Fibroblast of villous mesenchyme (primary cell): Measurements from ENCODE around the gene MTRF1L. TPM values are rescaled to one million over a fixed set of nuclear protein-coding genes. Genes with fewer than 3 reads are reported as not detected.

ENCODE experiments used
- DNase-seq: peaks from one replicate; pipeline ENCODE4 v3.0.0-alpha.2; 2010; ENCODE audit warnings: low read depth
- H3K4me3 ChIP-seq: 2 replicates; pipeline ENCODE4 v1.5.1; 2011; ENCODE audit warnings: low read depth, mild to moderate bottlenecking, low read length
- total RNA-seq: library from RNA; depleted of rRNA; stranded (reverse); fragments of >200 nt; gene quantifications from 2 replicates; pipeline ENCODE4 v1.2.3, GENCODE V29; 2012
- TF ChIP-seq, protein P1 (sequence below): IDR thresholded peaks from 2 replicates; pipeline ENCODE4 v1.5.1; 2012; ENCODE audit warnings: low read depth, mild to moderate bottlenecking, low read length; ENCODE audit not compliant: insufficient read depth

MTRF1L gene
- total RNA-seq, 1 donor = 28.9 TPM

DNA sequence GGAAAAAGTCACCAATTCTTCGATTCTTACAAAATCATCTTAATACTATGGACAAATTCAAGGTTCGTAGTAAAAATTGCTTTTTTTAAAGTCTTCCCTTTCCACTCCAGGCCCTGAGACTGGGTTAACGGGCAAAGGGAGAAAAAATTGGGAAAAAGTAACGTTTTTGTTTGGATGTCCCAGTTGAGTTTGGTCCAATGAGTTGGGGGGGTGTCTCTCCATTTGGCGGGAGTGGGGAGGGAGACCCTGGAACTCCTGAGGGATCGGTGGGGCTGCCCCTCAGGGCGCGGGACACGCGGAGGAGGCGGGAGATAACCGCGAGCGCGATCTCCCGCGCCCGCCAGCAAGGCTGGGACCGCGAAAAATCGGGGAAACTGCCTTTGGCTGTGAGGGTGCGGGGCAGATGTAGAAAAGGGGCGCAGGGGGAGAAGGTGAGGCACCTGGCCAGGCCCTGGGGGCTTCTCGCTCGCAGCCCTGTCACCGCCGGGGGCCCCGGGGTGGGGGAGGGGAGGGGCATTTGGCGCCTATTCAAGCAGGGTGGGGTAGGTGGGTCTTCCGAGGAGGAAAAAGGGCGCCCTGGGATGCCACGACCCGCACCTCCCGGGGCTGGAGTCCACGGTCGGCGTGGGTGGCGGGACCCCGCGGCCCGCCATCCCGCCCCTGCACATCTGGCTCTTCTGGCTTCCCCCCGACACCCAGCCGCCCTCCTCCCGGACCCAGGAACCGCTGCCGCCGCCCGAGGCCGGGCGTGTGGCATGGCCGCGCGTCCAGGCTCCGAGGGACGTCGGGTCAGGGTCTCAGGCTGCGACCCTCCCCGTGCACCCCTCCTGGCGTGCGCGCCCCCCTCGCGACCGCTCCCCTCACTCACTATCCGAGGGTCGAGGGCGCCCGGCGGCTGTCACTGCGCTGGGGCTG lies 20.3 kb downstream of the MTRF1L start:
- TF ChIP-seq, protein P1, sequence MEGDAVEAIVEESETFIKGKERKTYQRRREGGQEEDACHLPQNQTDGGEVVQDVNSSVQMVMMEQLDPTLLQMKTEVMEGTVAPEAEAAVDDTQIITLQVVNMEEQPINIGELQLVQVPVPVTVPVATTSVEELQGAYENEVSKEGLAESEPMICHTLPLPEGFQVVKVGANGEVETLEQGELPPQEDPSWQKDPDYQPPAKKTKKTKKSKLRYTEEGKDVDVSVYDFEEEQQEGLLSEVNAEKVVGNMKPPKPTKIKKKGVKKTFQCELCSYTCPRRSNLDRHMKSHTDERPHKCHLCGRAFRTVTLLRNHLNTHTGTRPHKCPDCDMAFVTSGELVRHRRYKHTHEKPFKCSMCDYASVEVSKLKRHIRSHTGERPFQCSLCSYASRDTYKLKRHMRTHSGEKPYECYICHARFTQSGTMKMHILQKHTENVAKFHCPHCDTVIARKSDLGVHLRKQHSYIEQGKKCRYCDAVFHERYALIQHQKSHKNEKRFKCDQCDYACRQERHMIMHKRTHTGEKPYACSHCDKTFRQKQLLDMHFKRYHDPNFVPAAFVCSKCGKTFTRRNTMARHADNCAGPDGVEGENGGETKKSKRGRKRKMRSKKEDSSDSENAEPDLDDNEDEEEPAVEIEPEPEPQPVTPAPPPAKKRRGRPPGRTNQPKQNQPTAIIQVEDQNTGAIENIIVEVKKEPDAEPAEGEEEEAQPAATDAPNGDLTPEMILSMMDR = no peak
- no peak for DNase-seq
- H3K4me3 ChIP-seq = peak overlapping the region; percentile 85

GRCh38 chr6:152981219-152981618 lies 21.3 kb downstream of the MTRF1L start:
- peak overlapping the region; percentile 85 for H3K4me3 ChIP-seq
- DNase-seq = no peak
- TF ChIP-seq, protein P1 = no peak

- no peak for DNase-seq
- TF ChIP-seq, protein P1 = no peak
- peak overlapping the region; percentile 85 for H3K4me3 ChIP-seq
These were observed 21.9 kb downstream of the MTRF1L start for GRCh38 chr6:152980656-152981055.

DNA sequence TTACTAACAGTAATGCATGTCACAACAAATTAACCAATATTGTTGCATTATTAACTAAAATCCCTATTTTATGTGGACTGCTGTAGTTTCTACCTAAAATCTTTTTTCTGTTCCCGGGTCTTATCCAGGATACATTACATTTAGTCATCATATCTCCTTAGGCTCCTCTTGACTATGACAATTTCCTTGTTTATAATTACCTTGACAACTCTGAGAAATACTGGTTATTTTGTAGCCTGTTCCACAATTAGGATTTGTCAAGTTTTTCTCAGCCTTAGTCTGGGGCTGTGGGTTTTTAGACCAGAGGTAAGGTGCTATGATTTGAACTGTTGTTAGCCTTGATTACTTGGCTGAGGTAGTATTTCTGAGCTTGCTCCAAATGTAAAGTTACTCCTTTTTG lies 23.4 kb downstream of the MTRF1L start:
- DNase-seq = no peak
- TF ChIP-seq, protein P1 = no peak
- no peak overlapping the region for H3K4me3 ChIP-seq

DNA sequence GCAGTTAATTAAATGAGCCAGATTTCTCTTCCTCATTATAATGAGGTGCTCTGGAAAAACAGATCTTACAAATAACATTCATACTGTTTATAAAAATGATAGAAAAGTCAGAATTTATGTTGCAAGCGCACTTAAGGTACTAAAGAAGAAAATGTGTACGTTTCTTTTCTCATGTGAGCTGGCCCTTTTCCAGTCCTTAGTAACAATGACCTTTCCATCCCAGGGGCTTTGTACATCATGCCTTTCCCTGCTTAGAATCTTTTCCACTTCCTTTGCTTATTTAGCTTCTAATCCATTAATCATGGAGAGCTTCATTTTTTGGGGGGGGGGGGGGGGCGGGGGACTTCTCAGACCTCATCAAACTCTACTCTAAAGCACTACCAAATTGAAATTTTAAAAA lies 24.5 kb downstream of the MTRF1L start:
- no peak overlapping the region for H3K4me3 ChIP-seq
- DNase-seq = no peak

DNA sequence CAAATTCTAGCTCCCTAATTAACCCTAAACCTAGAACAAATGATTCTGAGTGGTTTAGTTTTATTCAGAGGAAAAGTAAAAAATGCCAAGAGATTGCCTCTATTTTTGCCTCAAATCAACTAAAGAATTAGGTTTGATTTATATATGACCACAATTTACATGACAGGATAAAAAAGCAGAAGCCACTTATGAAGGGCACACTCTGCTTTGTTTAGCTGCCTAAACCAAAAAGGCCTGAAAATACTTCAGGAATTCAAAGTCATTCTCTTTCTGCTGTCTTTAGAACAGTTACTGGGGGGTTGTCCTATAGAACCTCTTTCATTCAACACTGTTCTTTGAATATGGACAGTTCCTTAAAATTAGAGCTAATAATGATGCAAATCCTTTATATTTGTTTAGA lies 25.0 kb downstream of the MTRF1L start:
- H3K4me3 ChIP-seq = no peak overlapping the region
- TF ChIP-seq, protein P1 = no peak
- DNase-seq = no peak

More for the DNA sequence above, 24.5 kb downstream of the MTRF1L start:
- TF ChIP-seq, protein P1 = no peak
